GM03348 (cell line): Measurements from ENCODE around the gene RLF.
"Not testable (repeated sequence)": the region's sequence is repeated elsewhere in the genome, so short reads cannot be mapped to it uniquely, and the experiment has no call there.

ENCODE experiments used
- DNase-seq: peaks from one replicate; pipeline ENCODE4 v3.0.0; 2012; ENCODE audit warnings: low spot score

Gene RLF

GRCh38 chr1:40162753-40163441, 1.7 kb downstream of the RLF start:
- peak; percentile 18 for DNase-seq

- no peak for DNase-seq
Observed at GRCh38 chr1:40167317-40167716, 6.1 kb downstream of the RLF start.

- DNase-seq, result no peak
Observed at GRCh38 chr1:40171036-40171435, 9.8 kb downstream of the RLF start.

- DNase-seq, result no peak
Observed at GRCh38 chr1:40174788-40175187, 13.6 kb downstream of the RLF start.

GRCh38 chr1:40176989-40177388, 15.8 kb downstream of the RLF start:
- not testable (repeated sequence) for DNase-seq

- DNase-seq, result no peak
Observed at GRCh38 chr1:40178200-40178599, 17.0 kb downstream of the RLF start.

- DNase-seq, result no peak
Observed at GRCh38 chr1:40179496-40180089, 18.4 kb downstream of the RLF start.

GRCh38 chr1:40183055-40183710, 22.0 kb downstream of the RLF start:
- DNase-seq, result peak; percentile 21

- DNase-seq, result no peak
Observed at GRCh38 chr1:40184193-40184592, 23.0 kb downstream of the RLF start.

- peak; percentile 52 for DNase-seq
Observed at GRCh38 chr1:40185951-40186864, 25.0 kb downstream of the RLF start.

GRCh38 chr1:40187399-40187798, 26.2 kb downstream of the RLF start:
- DNase-seq, result no peak

- DNase-seq, result not testable (repeated sequence)
Observed at GRCh38 chr1:40194639-40195038, 33.5 kb downstream of the RLF start.

GRCh38 chr1:40197656-40198055, 36.5 kb downstream of the RLF start:
- no peak for DNase-seq

- DNase-seq, result no peak
Observed at GRCh38 chr1:40199126-40199525, 37.9 kb downstream of the RLF start.

- DNase-seq, result no peak
Observed at GRCh38 chr1:40204856-40205255, 43.7 kb downstream of the RLF start.

GRCh38 chr1:40210511-40211204, 49.5 kb downstream of the RLF start:
- DNase-seq, result no peak

- DNase-seq, result no peak
Observed at GRCh38 chr1:40218333-40218732, 57.1 kb downstream of the RLF start.

GRCh38 chr1:40221471-40221905, 60.3 kb downstream of the RLF start:
- DNase-seq, result not testable (repeated sequence)

- DNase-seq, result no peak
Observed at GRCh38 chr1:40221977-40222772, 61.0 kb downstream of the RLF start.

- no peak for DNase-seq
Observed at GRCh38 chr1:40224040-40224439, 62.9 kb downstream of the RLF start.

- DNase-seq, result no peak
Observed at GRCh38 chr1:40226192-40226591, 65.0 kb downstream of the RLF start.
